Germinal center (tissue), 1 donor: ENCODE data around the gene CAMK2B.

Experiments
- DNase-seq: peaks from one replicate; pipeline ENCODE4 v3.0.0; 2012; ENCODE audit warnings: mixed read lengths, low spot score

The CAMK2B gene

GRCh38 chr7:44286618-44287487, 38.5 kb downstream of the CAMK2B start:
- DNase-seq: peak; percentile 44

- no peak for DNase-seq
Observed at GRCh38 chr7:44286182-44286617, 39.2 kb downstream of the CAMK2B start.

- DNase-seq: no peak
Observed at GRCh38 chr7:44285561-44285960, 39.8 kb downstream of the CAMK2B start.

GRCh38 chr7:44284881-44285541, 40.4 kb downstream of the CAMK2B start:
- DNase-seq: no peak

GRCh38 chr7:44284216-44284615, 41.2 kb downstream of the CAMK2B start:
- DNase-seq: no peak

- DNase-seq: no peak
Observed at GRCh38 chr7:44283381-44284211, 41.8 kb downstream of the CAMK2B start.

GRCh38 chr7:44282601-44283171, 42.7 kb downstream of the CAMK2B start:
- no peak for DNase-seq

- no peak for DNase-seq
Observed at GRCh38 chr7:44281811-44282600, 43.4 kb downstream of the CAMK2B start.

GRCh38 chr7:44280993-44281721, 44.2 kb downstream of the CAMK2B start:
- DNase-seq: no peak

- no peak for DNase-seq
Observed at GRCh38 chr7:44280636-44280992, 44.8 kb downstream of the CAMK2B start.

GRCh38 chr7:44279731-44280505, 45.5 kb downstream of the CAMK2B start:
- no peak for DNase-seq

GRCh38 chr7:44279286-44279685, 46.1 kb downstream of the CAMK2B start:
- DNase-seq: no peak

GRCh38 chr7:44278451-44279161, 46.8 kb downstream of the CAMK2B start:
- DNase-seq: no peak

- no peak for DNase-seq
Observed at GRCh38 chr7:44277851-44278250, 47.5 kb downstream of the CAMK2B start.

GRCh38 chr7:44277391-44277790, 48.0 kb downstream of the CAMK2B start:
- DNase-seq: no peak

GRCh38 chr7:44276571-44277221, 48.7 kb downstream of the CAMK2B start:
- DNase-seq: no peak

GRCh38 chr7:44275957-44276570, 49.3 kb downstream of the CAMK2B start:
- DNase-seq: no peak

- no peak for DNase-seq
Observed at GRCh38 chr7:44275146-44275545, 50.2 kb downstream of the CAMK2B start.
